H1 (cell line): Measurements from ENCODE around the gene NRP2. TPM values are rescaled to one million over a fixed set of nuclear protein-coding genes. Genes with fewer than 3 reads are reported as not detected.

Experiments
- CTCF ChIA-PET: fragments of 300-600 bp; sonication (Branson Sonifier 250); formaldehyde crosslinking; loops from one replicate; lab custom pipeline; 2021; ENCODE audit not compliant: partially characterized antibody; lab: Charles Lee
- POLR2A ChIA-PET: fragments of 300-600 bp; sonication (Branson Sonifier 250); formaldehyde crosslinking; loops from one replicate; lab custom pipeline; 2021; ENCODE audit warnings: inconsistent platforms; ENCODE audit not compliant: partially characterized antibody; lab: Charles Lee
- DNase-seq, 2 experiments: peaks; one replicate each; pipeline versions ENCODE4 v3.0.0 to v3.0.0-alpha.2; 2010 to 2022; ENCODE audit warnings: low spot score in 2 of 2, low read depth in 1 of 2, mixed read lengths in 1 of 2
- FAIRE-seq: peaks from 2 replicates; lab custom pipeline; 2011; peaks lifted over from hg19 to GRCh38; lab: Jason Lieb, UNC
- H2AFZ ChIP-seq: 2 replicates; pipeline ENCODE4 v1.8.1; 2012; ENCODE audit warnings: low read length, inconsistent platforms
- H2AK5ac ChIP-seq: 2 replicates; pipeline ENCODE4 v1.6.1; 2013; ENCODE audit warnings: low read depth, low read length
- H2BK120ac ChIP-seq: replicated peaks from 2 replicates; pipeline ENCODE3; 2013; ENCODE audit warnings: low read depth, low read length, inconsistent platforms
- H2BK12ac ChIP-seq: 2 replicates; pipeline ENCODE4 v1.6.1; 2013; ENCODE audit warnings: low read depth, low read length
- H2BK15ac ChIP-seq: 2 replicates; pipeline ENCODE4 v1.6.1; 2013; ENCODE audit warnings: low read length
- H2BK20ac ChIP-seq: 2 replicates; pipeline ENCODE4 v1.6.1; 2013; ENCODE audit warnings: low read length
- H2BK5ac ChIP-seq: 2 replicates; pipeline ENCODE4 v1.6.1; 2013; ENCODE audit warnings: low read depth, low read length
- H3K14ac ChIP-seq: 2 replicates; pipeline ENCODE4 v1.6.1; 2013; ENCODE audit warnings: inconsistent platforms; ENCODE audit not compliant: insufficient read length
- H3K18ac ChIP-seq: 2 replicates; pipeline ENCODE4 v1.6.1; 2013; ENCODE audit warnings: low read length; ENCODE audit errors: extremely low read depth
- H3K23ac ChIP-seq: 2 replicates; pipeline ENCODE4 v1.6.1; 2013; ENCODE audit warnings: inconsistent platforms; ENCODE audit not compliant: insufficient read length
- H3K23me2 ChIP-seq: 2 replicates; pipeline ENCODE4 v1.6.1; 2013; ENCODE audit warnings: low read depth, low read length
- H3K27ac ChIP-seq: 2 replicates; pipeline ENCODE4 v1.6.1; 2011; ENCODE audit warnings: low read depth, low read length, inconsistent platforms
- H3K27me3 ChIP-seq, 4 experiments: replicated peaks in 1 of 4; 1 replicate in 1 of 4; 2 replicates in 3 of 4; pipeline versions ENCODE4 v1.6.1 to v1.8.1; 2011 to 2013; ENCODE audit warnings: low read length in 3 of 4, mild to moderate bottlenecking in 3 of 4, inconsistent platforms in 2 of 4, mixed read lengths in 2 of 4, moderate library complexity in 1 of 4; ENCODE audit not compliant: control insufficient read depth in 3 of 4, insufficient read depth in 3 of 4; ENCODE audit errors: extremely low read depth in 1 of 4
- H3K36me3 ChIP-seq, 4 experiments: 2 replicates each; pipeline versions ENCODE4 v1.6.1 to v1.8.1; 2011 to 2013; ENCODE audit warnings: mild to moderate bottlenecking in 4 of 4, low read length in 3 of 4, moderate library complexity in 2 of 4, control low read depth in 1 of 4, inconsistent platforms in 1 of 4; ENCODE audit not compliant: insufficient read depth in 4 of 4, control insufficient read depth in 2 of 4
- H3K4ac ChIP-seq: replicated peaks from 2 replicates; pipeline ENCODE3; 2013; ENCODE audit warnings: low read length, low read depth, mixed read lengths, inconsistent platforms; ENCODE audit not compliant: insufficient read length
- H3K4me1 ChIP-seq, 4 experiments: replicated peaks in 1 of 4; 1 replicate in 1 of 4; 2 replicates in 3 of 4; pipeline versions ENCODE4 v1.6.1 to v1.8.1; 2011 to 2013; ENCODE audit warnings: low read length in 3 of 4, inconsistent platforms in 2 of 4, mixed read lengths in 1 of 4; ENCODE audit not compliant: insufficient read depth in 4 of 4, control insufficient read depth in 3 of 4
- H3K4me2 ChIP-seq, 2 experiments: 2 replicates each; pipeline versions ENCODE4 v1.6.1 to v1.8.1; 2011 to 2013; ENCODE audit warnings: low read depth in 2 of 2, low read length in 2 of 2, control low read depth in 1 of 2, inconsistent platforms in 1 of 2, mild to moderate bottlenecking in 1 of 2; ENCODE audit not compliant: insufficient read depth in 1 of 2
- H3K4me3 ChIP-seq, 4 experiments: fragments of 200-600, 300-600 bp in 1 of 4; sonication (generic), shearing (Covaris generic), sonication (Bioruptor Twin) in 1 of 4; 2 replicates each; pipeline versions ENCODE4 v1.5.1 to v1.8.1; 2011 to 2016; ENCODE audit warnings: low read length in 4 of 4, low read depth in 3 of 4, control low read depth in 2 of 4, inconsistent platforms in 2 of 4, mild to moderate bottlenecking in 2 of 4, mixed read lengths in 1 of 4, moderate library complexity in 1 of 4; ENCODE audit not compliant: insufficient read depth in 2 of 4; ENCODE audit errors: extremely low read depth in 1 of 4
- H3K56ac ChIP-seq: replicated peaks from 2 replicates; pipeline ENCODE3; 2013; ENCODE audit warnings: low read depth, mild to moderate bottlenecking, mixed read lengths, low read length, inconsistent platforms; ENCODE audit not compliant: insufficient read length
- H3K79me1 ChIP-seq: 2 replicates; pipeline ENCODE4 v1.6.1; 2013; ENCODE audit warnings: low read depth, low read length, control low read depth
- H3K79me2 ChIP-seq, 2 experiments: 2 replicates each; pipeline versions ENCODE4 v1.6.1 to v1.8.1; 2012 to 2013; ENCODE audit warnings: low read length in 2 of 2, mild to moderate bottlenecking in 2 of 2, inconsistent platforms in 1 of 2; ENCODE audit not compliant: insufficient read depth in 2 of 2, control insufficient read depth in 1 of 2
- H3K9ac ChIP-seq, 4 experiments: replicated peaks in 1 of 4; 1 replicate in 1 of 4; 2 replicates in 3 of 4; pipeline versions ENCODE4 v1.6.1 to v1.8.1; 2011 to 2013; ENCODE audit warnings: low read depth in 3 of 4, low read length in 3 of 4, control low read depth in 2 of 4, mild to moderate bottlenecking in 2 of 4, moderate library complexity in 2 of 4, inconsistent platforms in 1 of 4; ENCODE audit errors: extremely low read depth in 1 of 4
- H3K9me3 ChIP-seq, 2 experiments: 2 replicates each; pipeline versions ENCODE4 v1.6.1 to v1.8.1; 2012 to 2013; ENCODE audit warnings: mild to moderate bottlenecking in 2 of 2, moderate library complexity in 2 of 2, control low read depth in 1 of 2, inconsistent platforms in 1 of 2, low read depth in 1 of 2, low read length in 1 of 2, mixed read lengths in 1 of 2; ENCODE audit not compliant: insufficient read depth in 2 of 2
- H4K20me1 ChIP-seq, 2 experiments: replicated peaks in 1 of 2; 2 replicates each; pipeline versions ENCODE3 to v1.8.1; 2011 to 2013; ENCODE audit warnings: inconsistent platforms in 2 of 2, low read length in 2 of 2, mild to moderate bottlenecking in 1 of 2; ENCODE audit not compliant: insufficient read depth in 2 of 2, control insufficient read depth in 1 of 2
- H4K5ac ChIP-seq: 2 replicates; pipeline ENCODE4 v1.6.1; 2013; ENCODE audit warnings: low read length, low read depth, mixed read lengths, inconsistent platforms; ENCODE audit not compliant: insufficient read length
- H4K8ac ChIP-seq: 2 replicates; pipeline ENCODE4 v1.8.0; 2013; ENCODE audit warnings: mild to moderate bottlenecking, moderate library complexity, low read length, inconsistent platforms; ENCODE audit not compliant: insufficient read depth; ENCODE audit errors: extremely low read depth
- H4K91ac ChIP-seq: replicated peaks from 2 replicates; pipeline ENCODE3; 2013; ENCODE audit warnings: low read length, mixed read lengths, inconsistent platforms; ENCODE audit not compliant: insufficient read length
- BRCA1 ChIP-seq: IDR thresholded peaks from 2 replicates; pipeline ENCODE4 v1.6.1; 2012; ENCODE audit warnings: low read depth, low read length, improper control_type of control experiment
- GABPA ChIP-seq: IDR thresholded peaks from 2 replicates; pipeline ENCODE4 v1.6.1; 2011; ENCODE audit warnings: mild to moderate bottlenecking, low read length, moderate library complexity, borderline replicate concordance; ENCODE audit not compliant: insufficient read depth
- HDAC6 ChIP-seq: IDR thresholded peaks from one replicate; pipeline ENCODE4 v1.7.1; 2012; ENCODE audit warnings: low read depth, mild to moderate bottlenecking, inconsistent platforms, low read length, moderate library complexity
- KDM5A ChIP-seq: fragments of 200-600 bp; IDR thresholded peaks from 2 replicates; pipeline ENCODE4 v1.7.1; 2012; ENCODE audit warnings: mild to moderate bottlenecking, low read length, inconsistent platforms, mixed read lengths
- MAFK ChIP-seq: IDR thresholded peaks from 2 replicates; pipeline ENCODE4 v1.6.1; 2012; ENCODE audit warnings: low read depth, mild to moderate bottlenecking, improper control_type of control experiment, low read length
- PHF8 ChIP-seq: fragments of 200-600 bp; sonication (generic); conservative IDR thresholded peaks from 2 replicates; pipeline ENCODE4 v1.7.1; 2012; ENCODE audit warnings: low read depth, mild to moderate bottlenecking, inconsistent platforms, low read length, moderate library complexity
- SRF ChIP-seq: IDR thresholded peaks from 2 replicates; pipeline ENCODE4 v1.6.1; 2011; ENCODE audit warnings: mild to moderate bottlenecking, low read depth, low read length, moderate library complexity
- WGBS, 2 experiments: shearing (Covaris generic) in 1 of 2; methylation state at CpG; one replicate each; pipeline versions ENCODE4 v1.1.6 to v1.1.7; 2013 to 2015; ENCODE audit warnings: low lambda C conversion rate in 2 of 2, mixed read lengths in 2 of 2, inconsistent platforms in 1 of 2, low coverage in 1 of 2, missing lambda C conversion rate in 1 of 2; ENCODE audit not compliant: insufficient replicate concordance in 2 of 2, insufficient coverage in 1 of 2, insufficient read length in 1 of 2; ENCODE audit errors: extremely low coverage in 1 of 2, missing lambda C conversion rate in 1 of 2; 5-methylcytosine and 5-hydroxymethylcytosine counted together
- polyA plus RNA-seq, 7 experiments: library from polyadenylated mRNA; depleted of rRNA in 3 of 7; stranded (reverse) in 5 of 7; unstranded in 2 of 7; fragments of >200 nt in 5 of 7; fragments of 200-250 nt in 2 of 7; gene quantifications; 1 replicate in 5 of 7; 2 replicates in 1 of 7; 4 replicates in 1 of 7; pipeline versions ENCODE4 v1.2.1 to v1.2.3, GENCODE V29; 2011 to 2013; ENCODE audit warnings: missing spikeins in 2 of 7, mixed read lengths in 2 of 7
- total RNA-seq: library from RNA; stranded (reverse); fragmentation: NEBNext Ultra II Directional; extraction: Animal tissue kit (Norgen Biotek cat#: 25700); gene quantifications from 2 replicates; pipeline ENCODE4 v1.2.1, GENCODE V29; 2021
- TF ChIP-seq, protein P1 (sequence below): IDR thresholded peaks from 2 replicates; pipeline ENCODE4 v1.6.1; 2011; ENCODE audit warnings: low read depth, mild to moderate bottlenecking, low read length; ENCODE audit not compliant: insufficient read depth
- TF ChIP-seq, protein P2 (sequence below): IDR thresholded peaks from 2 replicates; pipeline ENCODE4 v1.6.1; 2012; ENCODE audit warnings: inconsistent platforms
- TF ChIP-seq, protein P3 (sequence below): IDR thresholded peaks from 2 replicates; pipeline ENCODE4 v1.6.1; 2012; ENCODE audit warnings: inconsistent platforms

The NRP2 gene
- total and polyA plus RNA-seq, 2 of the 8 experiments (the other 6 are each of a cell fraction or from before 2014, with no cell fraction given), result 32.0 to 37.8 TPM

DNA sequence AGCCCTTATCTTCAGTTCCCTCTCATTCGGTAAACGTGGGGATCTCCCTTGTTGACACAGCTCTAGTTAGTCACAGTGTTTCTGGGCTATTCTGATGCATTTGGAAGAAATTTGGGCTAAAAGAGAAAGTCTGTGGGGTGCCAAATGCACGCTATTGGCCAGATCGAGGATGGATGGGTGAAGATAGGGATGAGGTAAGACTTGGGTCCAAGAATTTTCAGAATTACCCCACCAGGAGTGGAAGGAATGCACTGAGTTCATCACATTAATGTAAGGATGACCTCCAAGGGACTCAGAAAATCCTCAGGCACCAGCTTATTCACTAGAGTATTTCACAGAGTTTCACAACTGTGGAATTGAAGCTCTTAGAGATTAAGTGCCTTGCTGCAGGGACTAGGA is 49.3 kb downstream of the NRP2 start:
- no peaks in the 10 kb centered on the region for H3K79me2 ChIP-seq
- TF ChIP-seq SRF, result no peak
- TF ChIP-seq, protein P1, sequence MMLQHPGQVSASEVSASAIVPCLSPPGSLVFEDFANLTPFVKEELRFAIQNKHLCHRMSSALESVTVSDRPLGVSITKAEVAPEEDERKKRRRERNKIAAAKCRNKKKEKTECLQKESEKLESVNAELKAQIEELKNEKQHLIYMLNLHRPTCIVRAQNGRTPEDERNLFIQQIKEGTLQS, result no peak
- TF ChIP-seq KDM5A, result no peak
- TF ChIP-seq GABPA, result no peak
- TF ChIP-seq, protein P2, sequence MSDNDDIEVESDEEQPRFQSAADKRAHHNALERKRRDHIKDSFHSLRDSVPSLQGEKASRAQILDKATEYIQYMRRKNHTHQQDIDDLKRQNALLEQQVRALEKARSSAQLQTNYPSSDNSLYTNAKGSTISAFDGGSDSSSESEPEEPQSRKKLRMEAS, result no peak
- TF ChIP-seq MAFK, result no peak
- no peak for TF ChIP-seq BRCA1
- TF ChIP-seq, protein P3, sequence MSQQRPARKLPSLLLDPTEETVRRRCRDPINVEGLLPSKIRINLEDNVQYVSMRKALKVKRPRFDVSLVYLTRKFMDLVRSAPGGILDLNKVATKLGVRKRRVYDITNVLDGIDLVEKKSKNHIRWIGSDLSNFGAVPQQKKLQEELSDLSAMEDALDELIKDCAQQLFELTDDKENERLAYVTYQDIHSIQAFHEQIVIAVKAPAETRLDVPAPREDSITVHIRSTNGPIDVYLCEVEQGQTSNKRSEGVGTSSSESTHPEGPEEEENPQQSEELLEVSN, result no peak
- no peak for TF ChIP-seq HDAC6
- TF ChIP-seq PHF8, result no peak

More for the DNA sequence above, 49.3 kb downstream of the NRP2 start:
- Histone ChIP-seq H3K18ac (no peak overlapping the region), H2AFZ (no peak overlapping the region), H4K91ac (no peak overlapping the region), H2BK15ac (no peak overlapping the region), H3K9ac (no peak overlapping the region), H4K20me1 (no peaks in the 10 kb centered on the region), H2BK120ac (no peak overlapping the region), H3K4me2 (no peak overlapping the region), H2BK5ac (no peak overlapping the region), H2BK12ac (no peak overlapping the region), H4K8ac (no peak overlapping the region), H3K14ac (no peak overlapping the region), H3K23ac (no peak overlapping the region), H3K4ac (no peak overlapping the region), H3K79me1 (peaks cover 3% of the 10 kb centered on the region; the same call in 1 of the 2 replicates), H2AK5ac (no peak overlapping the region), H3K36me3 (peaks cover 3 to 36% (median 25%) of the 10 kb centered on the region in 4 experiments; a peak in 7 of 8 replicates), H3K27me3 (no peaks in the 10 kb centered on the region), H3K56ac (no peak overlapping the region), H2BK20ac (no peak overlapping the region), H3K4me1 (peaks cover 4 to 28% (median 17%) of the 10 kb centered on the region in 4 experiments), H4K5ac (no peak overlapping the region), H3K4me3 (no peak overlapping the region), H3K27ac (no peak overlapping the region), H3K23me2 (no peaks in the 10 kb centered on the region), H3K9me3 (no peaks in the 10 kb centered on the region)
- WGBS, 2 experiments, result 86% methylated on average over 4 of the region's 4 CpGs; no CpG with 5 or more reads in 1 of the 2 experiments
- ChIA-PET POLR2A (interaction anchor here (1.4 kb wide), 1 partner anchor 12 kb away, joined by 3 read pairs; no protein-coding TSS in a partner anchor), CTCF (interaction anchor here (0.6 to 6.7 kb wide), 7 partner anchors 13 to 216 kb away, joined by 3 to 82 read pairs (median 3); no protein-coding TSS in a partner anchor)
- DNase-seq (no peak), FAIRE-seq (no peak)
